GM20431 (cell line): ENCODE results near the gene ROCK2.
"Not testable (repeated sequence)": the region's sequence is repeated elsewhere in the genome, so short reads cannot be mapped to it uniquely, and the experiment has no call there.

ENCODE experiments used
- in situ Hi-C: fragments of 300-500 bp; cut with MseI, MboI; formaldehyde crosslinking; loops from one replicate; pipeline ENCODE4 v1.15.0; 2020; ENCODE audit warnings: low sequenced_read_pairs; ENCODE audit not compliant: unreplicated experiment

The ROCK2 gene

GRCh38 chr2:11208083-11208482 lies 136.4 kb downstream of the ROCK2 start:
- in situ Hi-C loops, result no loop called here

GRCh38 chr2:11203480-11203879 lies 141.0 kb downstream of the ROCK2 start:
- in situ Hi-C loops, result no loop called here

DNA sequence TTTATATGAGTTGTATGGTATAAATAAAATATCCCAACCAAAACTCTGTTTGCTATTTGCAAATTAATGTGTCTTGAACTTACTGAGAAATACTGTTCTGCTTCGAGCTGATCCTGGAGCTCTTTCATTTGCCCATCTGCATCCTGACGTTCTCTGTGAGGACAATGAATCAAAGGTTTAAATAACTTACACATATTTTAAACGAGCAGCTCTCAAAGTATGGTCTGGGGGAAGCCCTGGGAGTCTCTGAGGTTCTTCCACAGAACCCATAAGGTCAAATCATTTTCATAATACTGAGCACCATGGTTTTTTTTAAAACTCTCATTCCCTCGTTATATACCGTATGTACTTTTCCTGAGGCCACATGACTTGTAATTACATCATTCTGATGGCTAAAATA lies 142.5 kb downstream of the ROCK2 start:
- in situ Hi-C loops, result no loop called here

DNA sequence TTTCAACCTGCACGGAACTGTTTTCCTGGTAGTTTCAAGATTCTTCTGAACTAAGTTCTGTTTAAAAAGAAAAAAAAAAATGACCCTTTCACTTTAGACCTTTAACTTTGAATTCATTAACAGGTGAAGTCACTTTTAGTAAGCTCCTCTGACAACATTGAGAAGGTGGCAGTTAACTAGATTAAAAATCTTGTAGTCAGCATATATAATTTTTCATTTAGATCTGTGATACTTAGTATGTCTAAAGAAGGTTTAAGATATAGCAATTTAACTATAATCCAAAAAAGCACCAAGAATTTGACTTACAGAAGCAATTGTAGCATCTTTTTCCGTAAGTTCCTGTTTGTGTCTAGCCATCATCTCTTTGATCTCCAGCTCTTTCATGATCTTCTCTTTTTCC lies 143.8 kb downstream of the ROCK2 start:
- in situ Hi-C loops, result no loop called here

DNA sequence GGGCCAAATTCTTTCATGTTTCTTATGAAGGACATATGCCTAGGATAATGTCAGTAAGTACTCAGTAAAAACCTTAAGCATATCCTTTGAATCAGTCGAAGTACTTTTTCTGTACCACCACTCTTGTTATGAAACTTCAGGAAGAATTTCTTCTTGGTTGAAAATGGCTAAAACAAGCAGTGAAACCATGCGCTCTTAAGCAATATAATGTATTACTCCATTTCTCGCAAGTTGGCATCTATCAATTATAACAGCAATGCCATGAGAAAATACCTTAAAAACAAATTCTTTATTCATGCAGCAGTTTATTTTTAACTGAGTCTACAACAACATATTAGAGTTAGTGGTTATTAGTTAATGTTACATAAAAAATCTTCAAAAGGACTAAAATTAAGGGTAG lies 148.2 kb downstream of the ROCK2 start:
- in situ Hi-C loops, result no loop called here

DNA sequence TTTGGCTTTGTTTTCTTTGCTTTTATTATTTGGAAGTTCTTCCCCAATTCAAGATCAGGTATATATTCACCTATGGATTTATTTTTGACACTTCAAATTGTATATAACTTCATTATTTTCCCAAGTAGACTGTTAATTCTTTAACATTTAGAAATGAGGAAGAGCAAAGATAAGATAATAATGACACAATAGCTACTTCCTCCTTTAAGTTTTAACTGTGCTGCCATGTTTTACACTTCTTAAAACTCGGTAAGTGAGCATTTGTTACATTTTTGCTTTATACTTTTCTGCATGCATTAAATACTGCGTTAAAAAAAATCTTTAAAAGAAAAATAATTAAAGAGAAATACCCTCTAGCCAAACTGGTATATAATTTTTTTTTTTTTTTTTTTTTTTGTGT lies 156.7 kb downstream of the ROCK2 start:
- in situ Hi-C loops, result no loop called here

- in situ Hi-C loops, result no loop called here
These were observed 157.3 kb downstream of the ROCK2 start for GRCh38 chr2:11187083-11187619.

GRCh38 chr2:11186145-11186544 lies 158.3 kb downstream of the ROCK2 start:
- in situ Hi-C loops, result no loop called here

DNA sequence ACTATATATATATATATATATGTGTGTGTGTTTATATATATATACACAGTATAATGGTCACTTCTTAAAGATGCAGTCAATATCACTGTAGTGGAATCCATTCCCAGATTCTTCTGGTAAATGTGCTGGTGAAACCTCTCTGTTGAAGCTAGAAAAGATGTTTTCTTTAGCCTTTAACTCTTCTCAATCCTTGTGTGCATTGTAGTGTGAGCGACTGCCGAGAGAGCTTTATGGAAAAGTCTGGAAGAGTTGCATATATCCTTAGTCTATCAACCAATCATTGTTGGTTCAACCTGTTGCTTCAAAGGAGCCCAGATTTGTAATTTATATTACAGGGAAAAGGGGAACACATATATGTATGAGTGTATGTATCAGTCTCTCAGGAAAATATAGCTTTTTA lies 161.5 kb downstream of the ROCK2 start:
- in situ Hi-C loops, result no loop called here

DNA sequence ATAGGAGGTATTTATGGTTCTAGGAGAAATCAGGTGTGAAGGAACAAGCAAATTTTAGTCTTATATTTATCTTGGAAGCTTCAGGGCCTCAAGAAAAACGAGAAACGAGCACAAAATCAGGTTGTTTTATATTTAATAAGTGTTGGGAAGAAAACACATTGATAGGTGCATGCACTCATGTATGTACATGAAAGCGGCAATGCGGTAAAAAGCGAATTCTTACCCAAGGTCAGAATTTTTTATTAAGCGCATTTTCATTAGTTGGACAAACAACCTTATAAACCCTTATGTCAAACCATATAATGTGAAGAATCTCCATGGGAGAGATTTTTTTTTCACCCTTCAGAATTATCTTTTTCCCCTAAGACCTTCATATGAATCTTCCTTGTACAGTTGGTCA lies 163.8 kb downstream of the ROCK2 start:
- in situ Hi-C loops, result no loop called here

DNA sequence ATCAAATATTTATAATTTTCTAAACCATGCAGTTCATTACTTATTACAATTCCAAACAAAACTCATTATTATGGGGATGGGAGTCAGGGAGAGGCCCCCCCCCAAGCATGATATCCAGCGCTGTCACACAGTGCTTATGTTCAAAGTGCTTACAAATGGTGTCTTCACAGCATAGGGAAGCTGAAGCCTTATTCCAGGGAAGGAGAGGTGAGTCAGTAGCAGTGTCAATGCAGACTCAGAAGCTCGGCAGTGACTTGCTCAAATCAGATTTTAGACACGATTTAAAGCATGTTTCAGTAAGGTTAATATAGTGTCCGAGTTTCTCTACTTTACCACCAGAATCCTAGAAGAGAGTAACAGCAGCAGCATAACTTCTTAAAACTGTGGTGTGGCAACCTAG lies 164.5 kb downstream of the ROCK2 start:
- in situ Hi-C loops, result no loop called here

DNA sequence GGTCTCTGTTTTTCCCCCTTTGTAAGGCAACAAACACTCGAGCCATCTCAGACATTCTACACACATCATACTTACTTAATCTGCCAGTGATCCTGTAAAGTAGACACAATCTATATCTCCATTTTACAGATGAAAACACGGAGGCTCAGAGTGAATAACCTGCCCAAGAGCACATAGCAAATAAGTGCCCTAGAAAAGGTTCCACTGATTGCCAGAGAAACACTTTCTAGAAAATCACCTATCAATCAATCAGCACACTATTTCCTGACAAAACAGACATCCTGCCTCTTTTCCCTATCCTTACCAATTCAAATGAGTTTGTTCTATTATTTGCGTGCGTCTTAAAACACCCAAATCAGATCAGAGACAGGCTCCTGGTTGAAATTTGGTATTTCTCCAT lies 165.2 kb downstream of the ROCK2 start:
- in situ Hi-C loops, result no loop called here

GRCh38 chr2:11177871-11178690 lies 166.4 kb downstream of the ROCK2 start:
- in situ Hi-C loops, result no loop called here

GRCh38 chr2:11175293-11175795 lies 169.1 kb downstream of the ROCK2 start:
- in situ Hi-C loops, result no loop called here

DNA sequence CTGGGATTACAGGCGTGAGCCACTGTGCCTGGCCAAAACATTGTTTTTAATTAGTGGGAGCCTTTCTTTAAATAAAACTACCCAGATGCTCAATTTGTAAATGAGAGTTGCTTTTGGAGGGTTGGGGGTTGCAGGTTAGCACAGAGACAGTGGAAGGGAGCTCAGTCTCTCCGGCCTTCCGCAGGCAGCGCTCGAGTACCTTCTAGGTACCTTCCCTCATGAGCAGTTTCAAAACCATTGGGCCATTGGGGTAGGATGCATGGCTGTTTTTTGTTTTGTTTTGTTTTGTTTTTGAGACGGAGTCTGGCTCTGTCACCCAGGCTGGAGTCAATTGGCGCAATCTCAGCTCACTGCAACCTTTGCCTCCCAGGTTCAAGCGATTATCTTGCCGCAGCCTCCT lies 170.2 kb downstream of the ROCK2 start:
- in situ Hi-C loops, result no loop called here

GRCh38 chr2:11169333-11169732 lies 175.1 kb downstream of the ROCK2 start:
- in situ Hi-C loops, result no loop called here

- in situ Hi-C loops, result no loop called here
These were observed 175.9 kb downstream of the ROCK2 start for GRCh38 chr2:11168488-11168887.

- in situ Hi-C loops, result no loop called here
These were observed 178.0 kb downstream of the ROCK2 start for GRCh38 chr2:11166476-11166875.

GRCh38 chr2:11165046-11165445 lies 179.4 kb downstream of the ROCK2 start:
- in situ Hi-C loops, result not testable (repeated sequence)

DNA sequence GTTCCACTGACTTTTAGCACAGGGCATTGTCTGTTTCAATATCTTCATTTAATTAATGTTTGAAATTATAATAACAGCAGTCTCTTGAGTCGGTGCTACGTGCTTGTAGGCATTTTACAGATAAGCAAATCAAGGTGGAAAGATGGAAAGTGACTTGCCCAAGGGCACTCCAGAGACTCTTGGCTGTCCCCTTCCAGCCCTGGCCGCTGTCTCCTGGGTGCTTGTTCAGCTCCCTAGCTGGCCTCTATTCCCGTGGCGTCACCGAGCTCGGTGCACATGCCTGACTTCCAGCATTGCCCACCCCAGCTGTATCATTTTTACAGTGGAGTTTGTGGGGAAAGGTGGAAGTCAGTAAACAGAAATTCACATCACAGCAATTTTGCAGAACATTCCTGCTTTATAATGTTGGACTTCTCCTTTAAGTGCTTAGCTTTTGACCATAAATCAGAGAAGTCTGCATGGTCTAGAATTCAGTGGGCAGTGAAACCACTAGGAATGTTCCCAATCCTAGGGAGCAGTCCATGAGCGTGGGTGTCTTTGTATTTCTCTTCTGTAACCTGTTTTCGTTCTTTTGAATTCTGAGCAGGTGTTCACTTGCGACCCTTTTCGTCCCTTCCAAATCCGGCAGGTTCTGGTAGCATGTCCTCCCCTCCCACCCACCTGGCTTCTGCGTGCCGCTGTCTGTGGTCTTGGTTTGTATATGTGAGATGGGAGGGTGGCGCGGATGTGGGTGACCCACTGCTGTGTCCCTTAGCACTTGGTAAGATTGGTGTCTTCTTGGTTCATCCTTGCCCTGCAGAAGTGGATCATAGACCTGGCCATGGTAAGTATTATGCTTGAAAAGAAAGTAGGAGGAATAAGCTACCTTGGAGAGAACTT lies 180.8 kb downstream of the ROCK2 start:
- in situ Hi-C loops, result no loop called here

GRCh38 chr2:11161747-11162146 lies 182.7 kb downstream of the ROCK2 start:
- in situ Hi-C loops, result no loop called here
